Measurements from ENCODE around the gene AURKB. TPM values are rescaled to one million over a fixed set of nuclear protein-coding genes. Genes with fewer than 3 reads are reported as not detected.

Gene AURKB
- total and polyA plus RNA-seq, 10 of the 15 experiments (the other 5 are each of a cell fraction or from before 2014, with no cell fraction given): 52.7 to 209 (median 128) TPM

DNA sequence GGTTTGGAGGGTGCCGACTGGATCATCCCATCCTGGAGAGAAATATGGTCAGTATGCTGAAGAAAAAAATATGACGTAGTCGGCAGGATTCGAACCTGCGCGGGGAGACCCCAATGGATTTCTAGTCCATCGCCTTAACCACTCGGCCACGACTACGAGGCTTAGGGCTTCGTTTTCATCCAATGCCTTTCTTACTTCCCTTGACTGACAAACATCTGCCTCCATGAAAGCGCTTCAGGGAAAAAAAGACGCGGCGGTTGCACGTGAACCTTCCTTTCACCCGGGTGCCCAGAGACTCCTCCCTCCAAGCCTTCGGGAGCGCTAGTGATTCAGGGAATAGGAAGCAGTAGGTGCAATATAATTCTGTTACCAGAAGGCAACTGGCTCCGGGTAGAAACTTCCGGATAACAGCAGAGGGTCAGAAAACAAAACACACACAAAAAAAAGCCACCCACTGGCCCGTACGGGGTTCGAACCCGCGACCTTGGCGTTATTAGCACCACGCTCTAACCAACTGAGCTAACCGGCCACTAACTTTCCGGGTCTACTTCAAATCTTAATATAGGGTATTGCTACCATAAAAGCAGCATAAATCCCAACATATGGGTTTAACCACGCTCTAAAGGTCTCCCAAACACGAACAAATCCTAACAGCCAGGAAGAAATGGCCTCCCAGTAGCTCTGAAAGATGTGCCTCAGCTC, 16.3 kb upstream of the AURKB start (continued):
- TF ChIP-seq ZBTB11 (CRISPR knock-in tag; IDR thresholded peaks at IDR 0.05) (peak; percentile 56; the same call in 1 of the 2 replicates), EED (IDR thresholded peaks at IDR 0.05; ENCODE audit: low read depth) (no peak; the same call in 1 of the 2 replicates), E2F4 (IDR thresholded peaks at IDR 0.05; ENCODE audit: low read depth, low read length) (no peak), ASH2L (IDR thresholded peaks at IDR 0.05; ENCODE audit: borderline replicate concordance, low read depth) (no peak), TBL1XR1 (IDR thresholded peaks at IDR 0.05; ENCODE audit: low read depth, low read length) (0 out of 2 replicates have a peak, but pooled peaks have one; percentile 8), USF2 (IDR thresholded peaks at IDR 0.05; ENCODE audit: borderline replicate concordance, low read depth, low read length) (no peak), HDAC2 (IDR thresholded peaks at IDR 0.05) (peak; percentile 38; the same call in 1 of the 2 replicates), RFX5 (IDR thresholded peaks at IDR 0.05; ENCODE audit: low read depth, low read length) (no peak), POU2F2 (IDR thresholded peaks at IDR 0.05; ENCODE audit: borderline replicate concordance, low read depth, low read length) (peak; percentile 47; the same call in 1 of the 3 replicates), NR2F1 (conservative IDR thresholded peaks at IDR 0.05) (peak; percentile 59; the same call in 1 of the 2 replicates), ZNF384 (IDR thresholded peaks at IDR 0.05; ENCODE audit: borderline replicate concordance, low read depth, low read length) (peak; percentile 33; the same call in 1 of the 2 replicates), ZSCAN29 (IDR thresholded peaks at IDR 0.05) (peak; percentile 94), BACH1 (IDR thresholded peaks at IDR 0.05; ENCODE audit: borderline replicate concordance) (peak; percentile 67), FOS (IDR thresholded peaks at IDR 0.05; ENCODE audit: borderline replicate concordance, extremely low read depth, insufficient read length) (no peak), YY1 (IDR thresholded peaks at IDR 0.05; ENCODE audit: low read depth, low read length) (peak; percentile 17; the same call in 1 of the 2 replicates), MYB (IDR thresholded peaks at IDR 0.05; ENCODE audit: borderline replicate concordance, low read depth, low read length) (no peak), CBFB (IDR thresholded peaks at IDR 0.05; ENCODE audit: low read depth) (0 out of 2 replicates have a peak, but pooled peaks have one; percentile 59), RAD51 (IDR thresholded peaks at IDR 0.05) (no peak), ELK1 (IDR thresholded peaks at IDR 0.05; ENCODE audit: low read depth, low read length) (no peak), YBX1 (IDR thresholded peaks at IDR 0.05) (no peak)
- TF ChIP-seq, protein P1, sequence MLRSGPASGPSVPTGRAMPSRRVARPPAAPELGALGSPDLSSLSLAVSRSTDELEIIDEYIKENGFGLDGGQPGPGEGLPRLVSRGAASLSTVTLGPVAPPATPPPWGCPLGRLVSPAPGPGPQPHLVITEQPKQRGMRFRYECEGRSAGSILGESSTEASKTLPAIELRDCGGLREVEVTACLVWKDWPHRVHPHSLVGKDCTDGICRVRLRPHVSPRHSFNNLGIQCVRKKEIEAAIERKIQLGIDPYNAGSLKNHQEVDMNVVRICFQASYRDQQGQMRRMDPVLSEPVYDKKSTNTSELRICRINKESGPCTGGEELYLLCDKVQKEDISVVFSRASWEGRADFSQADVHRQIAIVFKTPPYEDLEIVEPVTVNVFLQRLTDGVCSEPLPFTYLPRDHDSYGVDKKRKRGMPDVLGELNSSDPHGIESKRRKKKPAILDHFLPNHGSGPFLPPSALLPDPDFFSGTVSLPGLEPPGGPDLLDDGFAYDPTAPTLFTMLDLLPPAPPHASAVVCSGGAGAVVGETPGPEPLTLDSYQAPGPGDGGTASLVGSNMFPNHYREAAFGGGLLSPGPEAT (IDR thresholded peaks at IDR 0.05; ENCODE audit: low read depth): 0 out of 2 replicates have a peak, but pooled peaks have one; percentile 51

All from GM12878 (cell line).